ENCODE data around the gene AATK.

- TF ChIP-seq, protein P1, sequence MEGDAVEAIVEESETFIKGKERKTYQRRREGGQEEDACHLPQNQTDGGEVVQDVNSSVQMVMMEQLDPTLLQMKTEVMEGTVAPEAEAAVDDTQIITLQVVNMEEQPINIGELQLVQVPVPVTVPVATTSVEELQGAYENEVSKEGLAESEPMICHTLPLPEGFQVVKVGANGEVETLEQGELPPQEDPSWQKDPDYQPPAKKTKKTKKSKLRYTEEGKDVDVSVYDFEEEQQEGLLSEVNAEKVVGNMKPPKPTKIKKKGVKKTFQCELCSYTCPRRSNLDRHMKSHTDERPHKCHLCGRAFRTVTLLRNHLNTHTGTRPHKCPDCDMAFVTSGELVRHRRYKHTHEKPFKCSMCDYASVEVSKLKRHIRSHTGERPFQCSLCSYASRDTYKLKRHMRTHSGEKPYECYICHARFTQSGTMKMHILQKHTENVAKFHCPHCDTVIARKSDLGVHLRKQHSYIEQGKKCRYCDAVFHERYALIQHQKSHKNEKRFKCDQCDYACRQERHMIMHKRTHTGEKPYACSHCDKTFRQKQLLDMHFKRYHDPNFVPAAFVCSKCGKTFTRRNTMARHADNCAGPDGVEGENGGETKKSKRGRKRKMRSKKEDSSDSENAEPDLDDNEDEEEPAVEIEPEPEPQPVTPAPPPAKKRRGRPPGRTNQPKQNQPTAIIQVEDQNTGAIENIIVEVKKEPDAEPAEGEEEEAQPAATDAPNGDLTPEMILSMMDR (conservative IDR thresholded peaks at IDR 0.05 in 1 of 2, IDR thresholded peaks at IDR 0.05 in 1 of 2; ENCODE audit: extremely low read depth in 1 of 2, insufficient read depth in 1 of 2, low read depth in 1 of 2, low read length in 2 of 2): no peak
- no peak for TF ChIP-seq EZH2 (IDR thresholded peaks at IDR 0.05; ENCODE audit: borderline replicate concordance, low read length)
Observed at GRCh38 chr17:81126281-81127132, 39.5 kb downstream of the AATK start.
